ENCODE measurements around the gene PSEN2. TPM values are rescaled to one million over a fixed set of nuclear protein-coding genes. Genes with fewer than 3 reads are reported as not detected.

The PSEN2 gene
- total and polyA plus RNA-seq, 9 of the 15 experiments (the other 6 are each of a cell fraction or from before 2014, with no cell fraction given) = 2.3 to 21.5 (median 13.7) TPM

DNA sequence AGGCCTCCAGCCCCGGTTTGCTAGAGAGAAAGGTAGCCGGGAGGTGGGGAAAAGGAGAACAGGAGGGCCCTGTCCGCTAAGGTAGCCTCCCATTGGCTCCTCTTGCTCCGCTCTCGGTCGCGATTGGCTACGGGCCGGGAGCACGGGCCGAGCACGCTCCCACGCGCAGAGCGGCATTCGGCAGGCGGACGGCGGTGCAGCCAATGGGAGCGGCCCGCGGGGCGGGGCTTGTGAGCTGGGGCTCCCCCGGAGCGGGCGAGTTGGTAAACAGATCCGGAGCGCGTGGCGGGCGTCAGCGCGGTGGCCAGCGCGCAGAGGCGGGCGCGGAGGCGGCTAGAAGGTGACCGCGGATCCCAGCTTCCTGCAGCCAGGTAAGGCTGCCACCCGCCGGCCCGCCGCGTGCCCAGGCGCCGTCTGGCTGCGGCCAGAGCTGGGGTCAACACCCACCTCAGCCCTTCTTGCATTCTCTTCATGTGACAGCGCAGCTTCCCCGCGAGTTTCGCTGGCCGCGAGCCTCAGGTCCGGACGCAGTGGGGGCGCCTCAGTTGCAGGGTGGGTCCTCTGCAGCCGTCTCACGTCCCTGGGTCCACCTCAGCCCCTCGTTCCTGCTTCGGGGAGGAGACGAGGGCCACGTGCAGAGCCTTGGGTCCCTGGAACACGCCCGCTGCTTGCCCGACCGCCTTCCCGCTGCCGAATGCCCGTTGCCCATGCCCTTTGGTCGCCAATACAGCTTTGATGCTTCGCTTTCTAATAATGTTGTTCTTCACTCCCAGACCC is 69.8 kb downstream of the PSEN2 start, which contains the start of gene COQ8A (continued):
- TF ChIP-seq, protein P1, sequence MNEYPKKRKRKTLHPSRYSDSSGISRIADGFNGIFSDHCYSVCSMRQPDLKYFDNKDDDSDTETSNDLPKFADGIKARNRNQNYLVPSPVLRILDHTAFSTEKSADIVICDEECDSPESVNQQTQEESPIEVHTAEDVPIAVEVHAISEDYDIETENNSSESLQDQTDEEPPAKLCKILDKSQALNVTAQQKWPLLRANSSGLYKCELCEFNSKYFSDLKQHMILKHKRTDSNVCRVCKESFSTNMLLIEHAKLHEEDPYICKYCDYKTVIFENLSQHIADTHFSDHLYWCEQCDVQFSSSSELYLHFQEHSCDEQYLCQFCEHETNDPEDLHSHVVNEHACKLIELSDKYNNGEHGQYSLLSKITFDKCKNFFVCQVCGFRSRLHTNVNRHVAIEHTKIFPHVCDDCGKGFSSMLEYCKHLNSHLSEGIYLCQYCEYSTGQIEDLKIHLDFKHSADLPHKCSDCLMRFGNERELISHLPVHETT (CRISPR knock-in tag; conservative IDR thresholded peaks at IDR 0.05 in 1 of 2, IDR thresholded peaks at IDR 0.05 in 1 of 2) = peak in 1 of 2 experiments; percentile 14; a peak in 1 of 4 replicates
- TF ChIP-seq TGIF2 (CRISPR knock-in tag; IDR thresholded peaks at IDR 0.05) = no peak
- TF ChIP-seq SETDB1 (IDR thresholded peaks at IDR 0.05; ENCODE audit: low read length) = peak; percentile 19
- no peak for TF ChIP-seq ZNF695 (CRISPR knock-in tag; IDR thresholded peaks at IDR 0.05)
- TF ChIP-seq KDM2B (CRISPR knock-in tag; IDR thresholded peaks at IDR 0.05) = peak; percentile 86; the same call in 1 of the 2 replicates
- peak; percentile 1 for TF ChIP-seq ZFP36 (IDR thresholded peaks at IDR 0.05; ENCODE audit: low read depth, low read length, partially characterized antibody)
- TF ChIP-seq GTF2A2 (tag; IDR thresholded peaks at IDR 0.05) = no peak
- TF ChIP-seq, protein P2, sequence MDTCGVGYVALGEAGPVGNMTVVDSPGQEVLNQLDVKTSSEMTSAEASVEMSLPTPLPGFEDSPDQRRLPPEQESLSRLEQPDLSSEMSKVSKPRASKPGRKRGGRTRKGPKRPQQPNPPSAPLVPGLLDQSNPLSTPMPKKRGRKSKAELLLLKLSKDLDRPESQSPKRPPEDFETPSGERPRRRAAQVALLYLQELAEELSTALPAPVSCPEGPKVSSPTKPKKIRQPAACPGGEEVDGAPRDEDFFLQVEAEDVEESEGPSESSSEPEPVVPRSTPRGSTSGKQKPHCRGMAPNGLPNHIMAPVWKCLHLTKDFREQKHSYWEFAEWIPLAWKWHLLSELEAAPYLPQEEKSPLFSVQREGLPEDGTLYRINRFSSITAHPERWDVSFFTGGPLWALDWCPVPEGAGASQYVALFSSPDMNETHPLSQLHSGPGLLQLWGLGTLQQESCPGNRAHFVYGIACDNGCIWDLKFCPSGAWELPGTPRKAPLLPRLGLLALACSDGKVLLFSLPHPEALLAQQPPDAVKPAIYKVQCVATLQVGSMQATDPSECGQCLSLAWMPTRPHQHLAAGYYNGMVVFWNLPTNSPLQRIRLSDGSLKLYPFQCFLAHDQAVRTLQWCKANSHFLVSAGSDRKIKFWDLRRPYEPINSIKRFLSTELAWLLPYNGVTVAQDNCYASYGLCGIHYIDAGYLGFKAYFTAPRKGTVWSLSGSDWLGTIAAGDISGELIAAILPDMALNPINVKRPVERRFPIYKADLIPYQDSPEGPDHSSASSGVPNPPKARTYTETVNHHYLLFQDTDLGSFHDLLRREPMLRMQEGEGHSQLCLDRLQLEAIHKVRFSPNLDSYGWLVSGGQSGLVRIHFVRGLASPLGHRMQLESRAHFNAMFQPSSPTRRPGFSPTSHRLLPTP (IDR thresholded peaks at IDR 0.05; ENCODE audit: borderline replicate concordance, extremely low read depth, insufficient read length) = no peak
- no peak for TF ChIP-seq RBM17 (IDR thresholded peaks at IDR 0.05; ENCODE audit: borderline replicate concordance, low read depth, low read length)
- TF ChIP-seq ZC3H4 (CRISPR knock-in tag; IDR thresholded peaks at IDR 0.05; ENCODE audit: borderline replicate concordance) = no peak
- TF ChIP-seq PCBP1 (IDR thresholded peaks at IDR 0.05; ENCODE audit: low read depth, low read length, poor library complexity, severe bottlenecking) = peak; percentile 77
- peak; percentile 94 to 95 for TF ChIP-seq FOXK2 (conservative IDR thresholded peaks at IDR 0.05 in 1 of 2, IDR thresholded peaks at IDR 0.05 in 1 of 2; ENCODE audit: low read depth in 2 of 2)
- peak; percentile 94 for TF ChIP-seq NR3C1 (CRISPR knock-in tag; IDR thresholded peaks at IDR 0.05)
- TF ChIP-seq, protein P3, sequence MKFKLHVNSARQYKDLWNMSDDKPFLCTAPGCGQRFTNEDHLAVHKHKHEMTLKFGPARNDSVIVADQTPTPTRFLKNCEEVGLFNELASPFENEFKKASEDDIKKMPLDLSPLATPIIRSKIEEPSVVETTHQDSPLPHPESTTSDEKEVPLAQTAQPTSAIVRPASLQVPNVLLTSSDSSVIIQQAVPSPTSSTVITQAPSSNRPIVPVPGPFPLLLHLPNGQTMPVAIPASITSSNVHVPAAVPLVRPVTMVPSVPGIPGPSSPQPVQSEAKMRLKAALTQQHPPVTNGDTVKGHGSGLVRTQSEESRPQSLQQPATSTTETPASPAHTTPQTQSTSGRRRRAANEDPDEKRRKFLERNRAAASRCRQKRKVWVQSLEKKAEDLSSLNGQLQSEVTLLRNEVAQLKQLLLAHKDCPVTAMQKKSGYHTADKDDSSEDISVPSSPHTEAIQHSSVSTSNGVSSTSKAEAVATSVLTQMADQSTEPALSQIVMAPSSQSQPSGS (CRISPR knock-in tag; IDR thresholded peaks at IDR 0.05) = peak; percentile 87
- no peak for TF ChIP-seq BRD9 (IDR thresholded peaks at IDR 0.05; ENCODE audit: low read depth, partially characterized antibody)
- TF ChIP-seq, protein P4, sequence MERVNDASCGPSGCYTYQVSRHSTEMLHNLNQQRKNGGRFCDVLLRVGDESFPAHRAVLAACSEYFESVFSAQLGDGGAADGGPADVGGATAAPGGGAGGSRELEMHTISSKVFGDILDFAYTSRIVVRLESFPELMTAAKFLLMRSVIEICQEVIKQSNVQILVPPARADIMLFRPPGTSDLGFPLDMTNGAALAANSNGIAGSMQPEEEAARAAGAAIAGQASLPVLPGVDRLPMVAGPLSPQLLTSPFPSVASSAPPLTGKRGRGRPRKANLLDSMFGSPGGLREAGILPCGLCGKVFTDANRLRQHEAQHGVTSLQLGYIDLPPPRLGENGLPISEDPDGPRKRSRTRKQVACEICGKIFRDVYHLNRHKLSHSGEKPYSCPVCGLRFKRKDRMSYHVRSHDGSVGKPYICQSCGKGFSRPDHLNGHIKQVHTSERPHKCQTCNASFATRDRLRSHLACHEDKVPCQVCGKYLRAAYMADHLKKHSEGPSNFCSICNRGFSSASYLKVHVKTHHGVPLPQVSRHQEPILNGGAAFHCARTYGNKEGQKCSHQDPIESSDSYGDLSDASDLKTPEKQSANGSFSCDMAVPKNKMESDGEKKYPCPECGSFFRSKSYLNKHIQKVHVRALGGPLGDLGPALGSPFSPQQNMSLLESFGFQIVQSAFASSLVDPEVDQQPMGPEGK (CRISPR knock-in tag; IDR thresholded peaks at IDR 0.05; ENCODE audit: borderline replicate concordance) = no peak
- TF ChIP-seq FOXA3 (CRISPR knock-in tag; conservative IDR thresholded peaks at IDR 0.05 in 1 of 2, IDR thresholded peaks at IDR 0.05 in 1 of 2) = peak; percentile 38 to 89
- 0 out of 2 replicates have a peak, but pooled peaks have one; percentile 46 for TF ChIP-seq ZBTB7A (IDR thresholded peaks at IDR 0.05; ENCODE audit: borderline replicate concordance, control insufficient read depth, low read depth, low read length)
